ENCODE results near the gene NECTIN2. TPM values are rescaled to one million over a fixed set of nuclear protein-coding genes. Genes with fewer than 3 reads are reported as not detected.

NECTIN2 gene
- total and polyA plus RNA-seq, 4 donors: 49.4 to 77.5 (median 55.5) TPM

GRCh38 chr19:44924243-44924725 is 78.2 kb downstream of the NECTIN2 start (continued):
- TF ChIP-seq HNF4G (IDR thresholded peaks at IDR 0.05) (peak; percentile 78), GABPA (IDR thresholded peaks at IDR 0.05 in 1 of 2, conservative IDR thresholded peaks at IDR 0.05 in 1 of 2) (no peak), REST (IDR thresholded peaks at IDR 0.05) (peak; percentile 88)

- 15% methylated on average over 8 of the region's 8 CpGs for WGBS
- no peak overlapping the region for H3K9ac ChIP-seq (ENCODE audit: low read depth in 1 of 2, low read length in 2 of 2)
- H3K4me3 ChIP-seq (ENCODE audit: low read depth in 1 of 3, low read length in 3 of 3): no peak overlapping the region
Measured at GRCh38 chr19:44925114-44925891, 79.2 kb downstream of the NECTIN2 start.

More at GRCh38 chr19:44925114-44925891, 79.2 kb downstream of the NECTIN2 start:
- no peaks in the 10 kb centered on the region for H3K36me3 ChIP-seq (ENCODE audit: control insufficient read depth in 4 of 4, insufficient read depth in 3 of 4, low read depth in 1 of 4, low read length in 3 of 4)
- TF ChIP-seq FOXA1 (IDR thresholded peaks at IDR 0.05) (no peak), YY1 (IDR thresholded peaks at IDR 0.05) (peak; percentile 52), RXRA (IDR thresholded peaks at IDR 0.05) (peak; percentile 98 to 99), JUND (IDR thresholded peaks at IDR 0.05) (peak in 1 of 2 donors; percentile 80), TAF1 (conservative IDR thresholded peaks at IDR 0.05) (no peak), REST (IDR thresholded peaks at IDR 0.05) (peak; percentile 39), EGR1 (IDR thresholded peaks at IDR 0.05; ENCODE audit: low read depth in 2 of 2) (peak in 1 of 2 donors; percentile 65), SP1 (IDR thresholded peaks at IDR 0.05) (peak; percentile 89), RAD21 (IDR thresholded peaks at IDR 0.05) (peak; percentile 27 to 68), NR2F2 (IDR thresholded peaks at IDR 0.05) (peak; percentile 63), FOXA2 (IDR thresholded peaks at IDR 0.05) (peak; percentile 31), MAX (IDR thresholded peaks at IDR 0.05) (peak; percentile 88), HNF4A (conservative IDR thresholded peaks at IDR 0.05) (peak; percentile 79 to 86), GABPA (IDR thresholded peaks at IDR 0.05 in 1 of 2, conservative IDR thresholded peaks at IDR 0.05 in 1 of 2) (no peak), CTCF (IDR thresholded peaks at IDR 0.05; ENCODE audit: low read depth, low read length, missing input control) (no peak), HNF4G (IDR thresholded peaks at IDR 0.05) (peak; percentile 36)
- TF ChIP-seq, protein P1, sequence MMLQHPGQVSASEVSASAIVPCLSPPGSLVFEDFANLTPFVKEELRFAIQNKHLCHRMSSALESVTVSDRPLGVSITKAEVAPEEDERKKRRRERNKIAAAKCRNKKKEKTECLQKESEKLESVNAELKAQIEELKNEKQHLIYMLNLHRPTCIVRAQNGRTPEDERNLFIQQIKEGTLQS (IDR thresholded peaks at IDR 0.05): peak; percentile 38
- TF ChIP-seq, protein P2, sequence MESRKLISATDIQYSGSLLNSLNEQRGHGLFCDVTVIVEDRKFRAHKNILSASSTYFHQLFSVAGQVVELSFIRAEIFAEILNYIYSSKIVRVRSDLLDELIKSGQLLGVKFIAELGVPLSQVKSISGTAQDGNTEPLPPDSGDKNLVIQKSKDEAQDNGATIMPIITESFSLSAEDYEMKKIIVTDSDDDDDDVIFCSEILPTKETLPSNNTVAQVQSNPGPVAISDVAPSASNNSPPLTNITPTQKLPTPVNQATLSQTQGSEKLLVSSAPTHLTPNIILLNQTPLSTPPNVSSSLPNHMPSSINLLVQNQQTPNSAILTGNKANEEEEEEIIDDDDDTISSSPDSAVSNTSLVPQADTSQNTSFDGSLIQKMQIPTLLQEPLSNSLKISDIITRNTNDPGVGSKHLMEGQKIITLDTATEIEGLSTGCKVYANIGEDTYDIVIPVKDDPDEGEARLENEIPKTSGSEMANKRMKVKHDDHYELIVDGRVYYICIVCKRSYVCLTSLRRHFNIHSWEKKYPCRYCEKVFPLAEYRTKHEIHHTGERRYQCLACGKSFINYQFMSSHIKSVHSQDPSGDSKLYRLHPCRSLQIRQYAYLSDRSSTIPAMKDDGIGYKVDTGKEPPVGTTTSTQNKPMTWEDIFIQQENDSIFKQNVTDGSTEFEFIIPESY (IDR thresholded peaks at IDR 0.05): peak; percentile 82
- H3K27me3 ChIP-seq (ENCODE audit: control insufficient read depth in 4 of 4, insufficient read depth in 4 of 4, low read length in 3 of 4): no peaks in the 10 kb centered on the region
- H3K4me1 ChIP-seq (ENCODE audit: control insufficient read depth in 4 of 4, insufficient read depth in 4 of 4, low read length in 3 of 4): peaks cover 22 to 54% (median 43%) of the 10 kb centered on the region in 4 donors
- H3K27ac ChIP-seq (ENCODE audit: low read depth in 1 of 2, low read length in 2 of 2): peak overlapping the region; percentile 94 to 95
- H3K9me3 ChIP-seq (ENCODE audit: control insufficient read depth in 4 of 4, low read length in 3 of 4): no peaks in the 10 kb centered on the region
- peak; percentile 75 for DNase-seq (ENCODE audit: low spot score)

All from liver (tissue), 9 donors.